GM20000 (cell line): ENCODE measurements around the gene SP6.

Experiments
- DNase-seq: peaks from one replicate; pipeline ENCODE4 v3.0.0; 2012; ENCODE audit warnings: low spot score
- TF ChIP-seq, protein P1 (sequence below): IDR thresholded peaks from 2 replicates; pipeline ENCODE4 v1.5.1; 2012; ENCODE audit warnings: mild to moderate bottlenecking, control low read depth; ENCODE audit errors: extremely low read depth, missing control alignments

SP6 gene

DNA sequence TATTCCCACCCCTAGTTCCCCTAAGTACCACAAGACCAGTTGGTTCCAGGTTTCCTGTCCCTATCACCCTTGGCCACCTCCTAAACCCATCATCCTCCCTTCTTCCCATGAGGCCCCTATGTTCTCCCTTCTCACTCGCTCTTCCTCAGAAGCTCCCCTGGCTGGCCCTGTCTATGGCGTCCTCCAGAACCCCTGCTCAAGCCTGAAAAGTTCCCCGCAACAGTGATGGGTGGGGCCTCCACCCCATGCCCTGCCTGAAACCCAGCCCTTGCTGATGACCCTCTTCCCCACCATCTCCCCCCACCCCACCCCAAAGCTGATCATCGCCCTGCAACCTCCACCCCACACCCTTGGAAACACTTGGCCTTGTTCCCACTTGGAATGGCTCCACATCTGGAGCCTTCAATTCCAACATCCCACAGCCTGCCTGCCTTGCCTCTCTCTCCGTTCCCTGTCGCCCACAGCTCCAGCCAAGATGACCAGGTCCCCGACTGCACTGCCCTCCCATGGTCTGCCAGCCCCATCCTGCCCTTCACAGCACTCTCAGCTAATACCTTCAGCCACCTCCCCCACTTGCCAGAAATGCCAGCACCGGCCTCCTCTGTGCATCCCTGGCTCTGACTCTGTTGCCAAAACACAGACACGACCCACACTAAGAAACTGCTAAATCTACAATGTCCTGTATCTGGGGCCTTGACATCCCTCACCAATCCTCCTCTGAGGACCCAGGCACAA lies 39.9 kb downstream of the SP6 start:
- TF ChIP-seq, protein P1, sequence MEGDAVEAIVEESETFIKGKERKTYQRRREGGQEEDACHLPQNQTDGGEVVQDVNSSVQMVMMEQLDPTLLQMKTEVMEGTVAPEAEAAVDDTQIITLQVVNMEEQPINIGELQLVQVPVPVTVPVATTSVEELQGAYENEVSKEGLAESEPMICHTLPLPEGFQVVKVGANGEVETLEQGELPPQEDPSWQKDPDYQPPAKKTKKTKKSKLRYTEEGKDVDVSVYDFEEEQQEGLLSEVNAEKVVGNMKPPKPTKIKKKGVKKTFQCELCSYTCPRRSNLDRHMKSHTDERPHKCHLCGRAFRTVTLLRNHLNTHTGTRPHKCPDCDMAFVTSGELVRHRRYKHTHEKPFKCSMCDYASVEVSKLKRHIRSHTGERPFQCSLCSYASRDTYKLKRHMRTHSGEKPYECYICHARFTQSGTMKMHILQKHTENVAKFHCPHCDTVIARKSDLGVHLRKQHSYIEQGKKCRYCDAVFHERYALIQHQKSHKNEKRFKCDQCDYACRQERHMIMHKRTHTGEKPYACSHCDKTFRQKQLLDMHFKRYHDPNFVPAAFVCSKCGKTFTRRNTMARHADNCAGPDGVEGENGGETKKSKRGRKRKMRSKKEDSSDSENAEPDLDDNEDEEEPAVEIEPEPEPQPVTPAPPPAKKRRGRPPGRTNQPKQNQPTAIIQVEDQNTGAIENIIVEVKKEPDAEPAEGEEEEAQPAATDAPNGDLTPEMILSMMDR, result no peak
- no peak for DNase-seq

DNA sequence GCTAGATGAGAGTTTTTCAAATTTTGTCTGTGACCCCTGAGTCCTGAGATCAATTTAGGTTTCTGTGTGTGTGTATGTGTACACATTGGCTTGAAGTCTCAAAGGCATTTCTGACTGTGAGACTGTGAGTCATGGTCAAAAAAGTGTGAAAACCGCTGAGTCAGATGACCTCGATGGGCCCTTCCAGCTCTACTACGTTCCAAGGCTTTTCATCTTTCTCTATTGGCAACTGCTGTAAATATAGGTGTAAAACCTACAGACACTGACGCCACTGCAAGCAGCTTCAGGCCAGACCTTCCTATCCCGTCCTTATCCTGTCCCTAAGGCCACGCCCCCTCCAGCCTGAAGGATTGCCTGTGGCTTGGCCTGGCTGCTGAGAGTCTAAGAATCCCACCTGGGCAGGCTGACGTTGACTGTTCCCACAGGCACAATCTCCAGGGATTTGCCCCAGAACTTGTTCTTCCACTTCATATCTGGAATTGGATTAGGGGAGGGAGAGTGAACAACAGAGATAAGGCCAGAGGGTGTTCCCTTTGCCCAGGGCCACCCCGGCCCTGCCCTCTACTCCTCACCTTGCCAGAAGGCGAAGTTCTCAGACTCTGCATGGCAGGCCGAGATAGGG lies 40.7 kb downstream of the SP6 start:
- TF ChIP-seq, protein P1, result no peak
- no peak for DNase-seq

DNA sequence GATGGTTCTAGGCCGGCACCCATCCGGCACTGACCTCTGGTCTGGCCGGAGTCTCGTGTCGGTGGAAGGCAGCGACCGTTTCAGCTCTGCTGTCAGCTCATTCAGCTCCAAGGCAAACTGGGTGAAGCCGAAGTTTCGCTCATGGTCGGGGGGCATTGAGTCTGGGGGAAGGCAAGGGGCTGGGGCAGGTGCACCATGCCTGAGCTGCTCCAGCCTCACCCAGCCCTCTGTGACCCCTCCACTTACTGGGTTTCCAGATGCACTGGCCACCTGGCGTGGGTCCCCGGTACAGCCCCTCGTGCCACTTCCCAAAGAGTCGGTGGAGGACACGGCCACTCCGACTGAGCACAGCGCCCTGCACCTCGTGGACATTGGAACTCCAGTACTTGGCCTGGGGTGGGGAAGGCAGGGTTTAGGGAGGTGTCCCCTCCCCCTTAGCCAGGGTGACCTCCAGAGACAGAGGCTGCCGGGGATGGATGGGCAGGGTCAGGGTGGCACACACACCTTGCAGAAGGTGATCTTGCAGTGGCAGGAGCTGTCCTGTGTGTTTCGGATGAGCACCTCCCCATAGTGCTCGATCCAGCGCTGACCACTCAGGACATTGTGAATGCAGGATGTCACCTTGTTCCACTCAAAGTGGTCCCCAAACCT lies 42.0 kb downstream of the SP6 start:
- DNase-seq, result no peak
- TF ChIP-seq, protein P1, result no peak

DNA sequence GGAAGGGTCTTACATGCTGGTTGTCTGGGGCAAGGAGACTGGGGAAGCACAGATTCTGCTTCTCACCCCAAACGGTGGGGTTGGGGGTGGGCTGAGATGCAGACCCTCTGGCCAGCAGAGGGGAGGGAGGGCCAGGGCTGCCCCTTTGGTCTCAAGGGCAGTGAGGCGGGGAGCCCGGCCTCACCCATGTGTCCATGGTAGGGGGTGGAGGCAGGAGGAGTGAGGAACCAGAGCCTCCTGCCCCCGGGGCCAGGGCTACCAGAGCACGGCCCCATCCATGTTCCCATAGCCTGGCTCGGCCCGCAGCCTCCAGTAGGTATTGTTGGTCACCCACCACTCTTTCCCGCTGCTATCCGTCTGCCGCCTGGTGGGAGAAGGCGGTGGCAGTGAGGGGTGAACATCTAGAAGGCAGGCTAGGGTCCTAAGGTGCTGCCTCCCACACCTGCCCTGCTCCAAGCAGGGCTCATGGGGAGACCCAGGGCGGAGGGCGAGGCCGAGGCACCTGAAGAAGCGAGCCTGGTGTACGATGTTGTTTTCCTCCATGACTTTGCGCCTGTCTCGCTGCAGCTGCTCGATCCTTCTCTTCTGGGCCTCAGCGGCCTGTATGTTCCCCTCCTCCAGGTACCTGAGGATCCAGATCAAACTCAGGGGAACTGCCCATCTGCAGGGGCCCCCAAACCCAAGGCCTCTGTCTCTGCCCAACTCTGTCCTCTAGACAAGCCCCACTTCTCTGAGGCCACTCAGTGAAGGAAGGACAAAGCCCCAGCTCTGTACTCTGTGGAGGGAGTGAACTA lies 42.7 kb downstream of the SP6 start:
- TF ChIP-seq, protein P1, result no peak
- DNase-seq, result no peak

DNA sequence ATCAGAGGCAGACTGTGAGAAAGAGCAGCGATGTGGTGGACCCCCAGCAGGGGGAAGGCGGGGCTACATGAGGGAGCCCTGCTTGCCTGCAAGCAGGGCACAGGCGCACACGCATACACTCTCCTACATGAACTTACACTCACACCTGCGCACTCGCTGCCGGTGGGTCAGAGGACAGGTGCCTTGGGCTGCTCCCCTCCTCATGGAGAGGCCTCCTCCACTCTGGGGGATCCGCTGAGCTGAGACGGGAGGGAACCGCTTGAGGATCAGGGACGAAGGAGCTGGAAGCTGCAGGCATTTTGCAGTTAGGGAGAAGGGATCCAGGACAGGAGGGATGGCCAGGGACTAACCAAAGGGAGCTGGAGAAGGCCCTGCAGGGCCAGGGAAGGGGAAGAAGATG lies 43.5 kb downstream of the SP6 start:
- TF ChIP-seq, protein P1, result no peak
- DNase-seq, result no peak

DNA sequence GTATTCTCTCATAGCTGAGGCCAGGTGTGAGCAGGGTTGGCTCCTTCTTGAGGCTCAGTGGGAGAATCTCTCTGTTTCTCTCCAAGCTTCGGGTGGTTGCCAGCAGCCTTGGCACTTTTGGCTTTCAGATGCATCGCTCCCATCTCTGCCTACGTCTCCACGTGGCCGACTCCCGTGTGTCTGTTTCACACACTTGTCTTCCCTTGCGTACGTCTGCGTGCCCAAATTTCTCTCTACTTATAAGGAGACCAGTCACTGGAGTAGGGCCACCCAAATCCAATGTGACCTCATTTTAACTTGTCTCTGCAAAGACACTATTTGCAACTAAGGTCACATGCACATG lies 44.1 kb downstream of the SP6 start:
- no peak for DNase-seq
- TF ChIP-seq, protein P1, result no peak
